HL-60 (cell line): ENCODE measurements around the gene CCDC194.

Experiments
- CTCF ChIP-seq: IDR thresholded peaks from one replicate; pipeline ENCODE4 v1.5.1; 2011; ENCODE audit warnings: low read length, control low read depth, inconsistent platforms; ENCODE audit not compliant: insufficient read depth
- GABPA ChIP-seq: IDR thresholded peaks from 2 replicates; pipeline ENCODE4 v1.6.1; 2012; ENCODE audit warnings: low read depth
- POLR2AphosphoS5 ChIP-seq: IDR thresholded peaks from 2 replicates; pipeline ENCODE4 v1.6.1; 2012; ENCODE audit warnings: low read depth
- SPI1 ChIP-seq: IDR thresholded peaks from 2 replicates; pipeline ENCODE4 v1.6.1; 2012; ENCODE audit warnings: low read depth, mild to moderate bottlenecking, borderline replicate concordance
- TF ChIP-seq, protein P1 (sequence below): IDR thresholded peaks from 2 replicates; pipeline ENCODE4 v1.6.1; 2012; ENCODE audit warnings: low read depth; ENCODE audit not compliant: insufficient replicate concordance

DNA sequence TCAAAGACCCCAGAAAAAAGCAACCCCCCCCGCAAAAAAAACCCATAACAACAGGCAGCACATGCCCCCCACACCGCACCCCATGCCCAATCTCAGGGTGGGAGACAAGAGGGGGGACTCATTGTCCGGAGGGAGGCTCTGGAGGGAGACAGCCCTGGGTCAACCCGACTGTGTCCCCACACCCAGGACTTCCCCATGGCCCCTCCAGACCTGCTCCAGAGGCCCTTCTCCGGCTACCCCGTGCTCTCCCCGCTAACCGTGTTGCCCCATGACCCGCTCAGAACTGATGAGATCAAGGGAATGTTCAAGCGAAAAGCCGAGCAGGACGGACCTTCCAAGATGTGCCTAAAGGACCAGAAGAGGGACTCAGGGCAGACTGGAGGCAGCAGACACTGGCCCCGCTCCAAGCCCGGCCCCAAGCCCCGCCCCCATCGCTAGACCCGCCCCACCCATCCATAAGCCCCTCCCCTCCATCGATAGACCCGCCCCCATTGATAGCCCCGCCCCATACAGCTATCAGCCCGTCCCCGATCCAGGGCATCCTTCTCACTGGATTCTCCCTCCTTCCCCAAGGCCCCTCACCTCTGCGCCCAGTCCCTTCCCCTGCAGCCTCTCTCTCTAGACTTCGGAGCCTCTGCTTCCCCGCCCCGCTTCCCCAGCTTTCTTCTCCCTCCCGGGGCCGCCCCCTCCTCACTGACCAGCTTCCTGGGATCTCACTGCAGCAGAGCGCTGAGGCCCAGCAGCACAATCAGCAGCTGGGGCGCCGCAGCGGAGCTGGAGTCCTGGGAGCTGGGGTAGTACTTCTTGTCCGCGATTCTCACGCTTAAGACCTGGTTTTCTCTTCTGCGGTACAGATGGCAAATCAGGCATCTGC is 9.2 kb upstream of the CCDC194 start:
- TF ChIP-seq CTCF: no peak
- TF ChIP-seq POLR2AphosphoS5: no peak
- TF ChIP-seq GABPA: no peak
- TF ChIP-seq, protein P1, sequence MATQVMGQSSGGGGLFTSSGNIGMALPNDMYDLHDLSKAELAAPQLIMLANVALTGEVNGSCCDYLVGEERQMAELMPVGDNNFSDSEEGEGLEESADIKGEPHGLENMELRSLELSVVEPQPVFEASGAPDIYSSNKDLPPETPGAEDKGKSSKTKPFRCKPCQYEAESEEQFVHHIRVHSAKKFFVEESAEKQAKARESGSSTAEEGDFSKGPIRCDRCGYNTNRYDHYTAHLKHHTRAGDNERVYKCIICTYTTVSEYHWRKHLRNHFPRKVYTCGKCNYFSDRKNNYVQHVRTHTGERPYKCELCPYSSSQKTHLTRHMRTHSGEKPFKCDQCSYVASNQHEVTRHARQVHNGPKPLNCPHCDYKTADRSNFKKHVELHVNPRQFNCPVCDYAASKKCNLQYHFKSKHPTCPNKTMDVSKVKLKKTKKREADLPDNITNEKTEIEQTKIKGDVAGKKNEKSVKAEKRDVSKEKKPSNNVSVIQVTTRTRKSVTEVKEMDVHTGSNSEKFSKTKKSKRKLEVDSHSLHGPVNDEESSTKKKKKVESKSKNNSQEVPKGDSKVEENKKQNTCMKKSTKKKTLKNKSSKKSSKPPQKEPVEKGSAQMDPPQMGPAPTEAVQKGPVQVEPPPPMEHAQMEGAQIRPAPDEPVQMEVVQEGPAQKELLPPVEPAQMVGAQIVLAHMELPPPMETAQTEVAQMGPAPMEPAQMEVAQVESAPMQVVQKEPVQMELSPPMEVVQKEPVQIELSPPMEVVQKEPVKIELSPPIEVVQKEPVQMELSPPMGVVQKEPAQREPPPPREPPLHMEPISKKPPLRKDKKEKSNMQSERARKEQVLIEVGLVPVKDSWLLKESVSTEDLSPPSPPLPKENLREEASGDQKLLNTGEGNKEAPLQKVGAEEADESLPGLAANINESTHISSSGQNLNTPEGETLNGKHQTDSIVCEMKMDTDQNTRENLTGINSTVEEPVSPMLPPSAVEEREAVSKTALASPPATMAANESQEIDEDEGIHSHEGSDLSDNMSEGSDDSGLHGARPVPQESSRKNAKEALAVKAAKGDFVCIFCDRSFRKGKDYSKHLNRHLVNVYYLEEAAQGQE: no peak
- TF ChIP-seq SPI1: no peak
